IPS DF 19.7 (cell line): ENCODE measurements around the gene THPO.
A peak's percentile ranks its signal among the peaks of the same experiment; 100 is the strongest.

Experiments
- DNase-seq: peaks from one replicate; pipeline ENCODE4 v3.0.0-alpha.2; 2013; ENCODE audit warnings: low read depth, low spot score

Gene THPO

DNA sequence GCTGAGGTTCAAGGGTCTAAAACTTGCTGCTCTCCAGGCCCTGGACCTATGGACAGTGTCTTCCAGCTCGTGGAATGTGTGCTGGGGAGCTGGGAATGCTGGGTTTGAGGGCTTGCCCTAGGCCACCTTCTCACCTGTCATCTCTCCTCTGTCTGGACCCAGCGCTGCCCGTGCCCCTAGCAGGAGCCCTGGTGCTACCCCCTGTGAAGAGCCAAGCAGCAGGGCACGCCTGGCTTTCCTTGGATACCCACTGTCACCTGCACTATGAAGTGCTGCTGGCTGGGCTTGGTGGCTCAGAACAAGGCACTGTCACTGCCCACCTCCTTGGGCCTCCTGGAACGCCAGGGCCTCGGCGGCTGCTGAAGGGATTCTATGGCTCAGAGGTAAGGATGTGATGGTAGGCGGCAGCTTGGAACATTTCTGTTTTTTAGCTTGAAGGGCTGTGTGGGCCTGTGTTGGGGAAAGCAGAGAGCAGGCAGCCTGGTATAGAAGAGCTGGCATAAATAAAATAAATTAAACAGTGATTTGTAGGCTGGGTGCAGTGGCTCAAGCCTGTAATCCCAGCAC lies 6.9 kb upstream of the THPO start:
- DNase-seq: no peak

DNA sequence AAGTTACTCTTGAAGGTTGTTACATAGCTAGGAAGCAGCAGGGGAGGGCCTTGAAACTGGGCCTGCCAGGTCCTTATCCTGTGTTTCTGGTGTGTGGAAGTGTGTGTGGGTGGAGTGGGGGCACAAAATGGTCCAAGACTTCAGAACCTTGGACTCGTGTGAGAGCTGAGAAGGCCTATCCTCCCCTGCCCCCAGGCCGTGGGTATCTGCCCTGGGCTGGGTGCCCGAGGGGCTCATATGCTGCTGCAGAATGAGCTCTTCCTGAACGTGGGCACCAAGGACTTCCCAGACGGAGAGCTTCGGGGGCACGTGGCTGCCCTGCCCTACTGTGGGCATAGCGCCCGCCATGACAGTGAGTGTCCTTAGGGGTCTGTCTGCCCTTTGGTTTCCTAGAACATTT lies 6.3 kb upstream of the THPO start:
- DNase-seq: no peak

DNA sequence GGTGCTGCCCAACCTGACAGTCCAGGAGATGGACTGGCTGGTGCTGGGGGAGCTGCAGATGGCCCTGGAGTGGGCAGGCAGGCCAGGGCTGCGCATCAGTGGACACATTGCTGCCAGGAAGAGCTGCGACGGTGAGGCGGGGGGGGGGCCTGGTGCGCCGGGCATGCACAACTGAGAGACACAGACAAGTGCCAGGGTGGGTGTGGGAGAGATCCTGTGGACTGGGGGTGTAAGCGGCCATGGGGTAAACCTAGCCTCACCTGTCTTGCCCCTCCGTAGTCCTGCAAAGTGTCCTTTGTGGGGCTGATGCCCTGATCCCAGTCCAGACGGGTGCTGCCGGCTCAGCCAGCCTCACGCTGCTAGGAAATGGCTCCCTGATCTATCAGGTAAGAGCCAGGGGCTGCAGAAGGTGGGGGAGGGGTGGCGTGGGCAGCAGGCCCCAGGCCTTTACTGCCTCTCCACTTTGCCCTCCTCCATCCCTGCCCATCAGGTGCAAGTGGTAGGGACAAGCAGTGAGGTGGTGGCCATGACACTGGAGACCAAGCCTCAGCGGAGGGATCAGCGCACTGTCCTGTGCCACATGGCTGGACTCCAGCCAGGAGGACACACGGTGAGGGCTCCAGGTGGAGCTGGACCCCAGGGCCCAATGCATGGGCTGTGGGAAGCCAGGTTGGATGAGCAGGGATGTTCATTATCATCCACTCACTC lies 5.2 kb upstream of the THPO start:
- no peak for DNase-seq

DNA sequence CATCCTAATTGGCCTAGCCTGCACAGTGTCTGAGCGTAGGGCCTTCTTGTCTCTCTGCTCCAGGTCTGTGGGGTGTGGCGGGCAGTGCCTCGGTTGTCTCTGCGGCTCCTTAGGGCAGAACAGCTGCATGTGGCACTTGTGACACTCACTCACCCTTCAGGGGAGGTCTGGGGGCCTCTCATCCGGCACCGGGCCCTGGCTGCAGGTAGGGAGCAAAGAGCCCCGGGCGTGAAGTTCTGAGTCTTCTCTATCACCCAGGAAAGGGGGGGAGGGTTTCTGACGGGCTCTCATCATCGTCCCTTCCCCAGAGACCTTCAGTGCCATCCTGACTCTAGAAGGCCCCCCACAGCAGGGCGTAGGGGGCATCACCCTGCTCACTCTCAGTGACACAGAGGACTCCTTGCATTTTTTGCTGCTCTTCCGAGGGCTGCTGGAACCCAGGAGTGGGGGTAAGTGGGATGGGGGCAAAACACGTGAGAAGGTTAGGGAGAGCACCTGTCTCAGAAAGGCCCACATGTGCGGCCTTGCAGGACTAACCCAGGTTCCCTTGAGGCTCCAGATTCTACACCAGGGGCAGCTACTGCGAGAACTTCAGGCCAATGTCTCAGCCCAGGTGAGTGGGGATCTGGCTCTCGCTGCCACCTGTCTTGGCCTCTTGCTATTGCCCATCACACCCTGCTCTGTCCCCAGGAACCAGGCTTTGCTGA lies 4.5 kb upstream of the THPO start:
- DNase-seq: no peak

DNA sequence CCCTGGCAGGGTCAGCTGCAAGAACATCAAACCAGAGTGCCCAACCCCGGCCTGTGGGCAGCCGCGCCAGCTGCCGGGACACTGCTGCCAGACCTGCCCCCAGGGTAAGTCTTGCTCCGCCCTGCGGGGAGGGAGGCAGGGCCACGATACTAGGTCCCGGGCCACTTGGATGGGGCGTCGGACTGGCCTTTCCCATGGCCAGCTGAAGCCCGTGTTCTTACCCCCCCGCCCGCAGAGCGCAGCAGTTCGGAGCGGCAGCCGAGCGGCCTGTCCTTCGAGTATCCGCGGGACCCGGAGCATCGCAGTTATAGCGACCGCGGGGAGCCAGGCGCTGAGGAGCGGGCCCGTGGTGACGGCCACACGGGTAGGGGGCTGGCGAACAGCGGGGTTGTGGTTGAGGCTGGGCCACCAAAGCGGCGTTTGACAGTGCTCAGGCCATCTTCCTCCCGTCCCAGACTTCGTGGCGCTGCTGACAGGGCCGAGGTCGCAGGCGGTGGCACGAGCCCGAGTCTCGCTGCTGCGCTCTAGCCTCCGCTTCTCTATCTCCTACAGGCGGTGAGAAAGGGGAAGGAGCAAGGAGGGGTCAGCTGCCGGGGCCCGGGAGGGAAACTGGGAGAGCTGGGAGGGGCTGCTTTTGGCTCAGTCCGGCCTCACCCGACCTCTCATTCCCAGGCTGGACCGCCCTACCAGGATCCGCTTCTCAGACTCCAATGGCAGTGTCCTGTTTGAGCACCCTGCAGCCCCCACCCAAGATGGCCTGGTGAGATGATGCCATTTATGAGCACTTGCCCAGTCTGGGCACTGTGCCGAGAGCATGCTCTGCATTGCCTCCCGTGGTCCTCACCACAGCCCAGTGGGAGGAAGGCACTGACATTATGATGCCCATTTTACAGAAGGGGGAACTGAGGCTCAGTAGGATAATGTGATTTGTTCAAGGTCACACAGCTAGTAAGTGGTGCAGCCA lies 3.5 kb upstream of the THPO start:
- no peak for DNase-seq

DNA sequence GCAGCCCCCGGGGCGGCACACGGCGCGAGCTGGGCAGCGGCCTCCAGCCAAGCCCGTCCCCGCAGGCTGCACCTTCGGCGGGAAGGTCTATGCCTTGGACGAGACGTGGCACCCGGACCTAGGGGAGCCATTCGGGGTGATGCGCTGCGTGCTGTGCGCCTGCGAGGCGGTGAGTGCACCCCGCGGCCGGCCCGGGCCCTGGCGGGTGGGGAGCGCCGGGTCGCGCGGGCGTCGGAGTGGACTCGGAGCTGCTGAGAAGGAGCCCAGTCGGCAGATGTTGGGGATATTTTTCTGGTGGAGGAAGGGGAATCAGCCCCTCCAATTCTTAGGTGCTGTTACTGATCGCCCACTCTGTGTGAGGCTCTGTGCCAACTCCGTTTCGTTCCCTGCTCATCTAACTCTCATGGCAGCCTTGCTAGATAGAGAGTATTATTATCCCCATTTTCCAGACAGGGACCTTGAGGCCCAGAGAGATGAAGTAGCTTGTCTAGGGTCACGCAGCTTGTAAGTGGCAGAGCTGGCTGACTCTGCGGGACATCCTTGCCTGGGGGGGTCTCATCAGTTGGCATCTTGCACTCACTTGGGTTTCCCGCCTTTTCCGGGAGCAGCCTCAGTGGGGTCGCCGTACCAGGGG lies 2.7 kb upstream of the THPO start:
- DNase-seq: no peak

DNA sequence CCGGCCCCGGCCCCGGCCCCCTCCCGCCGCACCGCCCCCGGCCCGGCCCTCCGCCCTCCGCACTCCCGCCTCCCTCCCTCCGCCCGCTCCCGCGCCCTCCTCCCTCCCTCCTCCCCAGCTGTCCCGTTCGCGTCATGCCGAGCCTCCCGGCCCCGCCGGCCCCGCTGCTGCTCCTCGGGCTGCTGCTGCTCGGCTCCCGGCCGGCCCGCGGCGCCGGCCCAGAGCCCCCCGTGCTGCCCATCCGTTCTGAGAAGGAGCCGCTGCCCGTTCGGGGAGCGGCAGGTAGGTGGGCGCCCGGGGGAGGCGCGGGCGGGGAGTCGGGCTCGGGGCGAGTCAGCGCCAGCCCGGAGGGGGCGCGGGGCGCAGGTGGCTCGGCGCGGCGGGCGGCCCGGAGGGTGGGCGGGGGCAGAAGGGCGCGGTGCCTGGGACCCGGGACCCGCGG lies 2.2 kb upstream of the THPO start:
- no peak for DNase-seq

DNA sequence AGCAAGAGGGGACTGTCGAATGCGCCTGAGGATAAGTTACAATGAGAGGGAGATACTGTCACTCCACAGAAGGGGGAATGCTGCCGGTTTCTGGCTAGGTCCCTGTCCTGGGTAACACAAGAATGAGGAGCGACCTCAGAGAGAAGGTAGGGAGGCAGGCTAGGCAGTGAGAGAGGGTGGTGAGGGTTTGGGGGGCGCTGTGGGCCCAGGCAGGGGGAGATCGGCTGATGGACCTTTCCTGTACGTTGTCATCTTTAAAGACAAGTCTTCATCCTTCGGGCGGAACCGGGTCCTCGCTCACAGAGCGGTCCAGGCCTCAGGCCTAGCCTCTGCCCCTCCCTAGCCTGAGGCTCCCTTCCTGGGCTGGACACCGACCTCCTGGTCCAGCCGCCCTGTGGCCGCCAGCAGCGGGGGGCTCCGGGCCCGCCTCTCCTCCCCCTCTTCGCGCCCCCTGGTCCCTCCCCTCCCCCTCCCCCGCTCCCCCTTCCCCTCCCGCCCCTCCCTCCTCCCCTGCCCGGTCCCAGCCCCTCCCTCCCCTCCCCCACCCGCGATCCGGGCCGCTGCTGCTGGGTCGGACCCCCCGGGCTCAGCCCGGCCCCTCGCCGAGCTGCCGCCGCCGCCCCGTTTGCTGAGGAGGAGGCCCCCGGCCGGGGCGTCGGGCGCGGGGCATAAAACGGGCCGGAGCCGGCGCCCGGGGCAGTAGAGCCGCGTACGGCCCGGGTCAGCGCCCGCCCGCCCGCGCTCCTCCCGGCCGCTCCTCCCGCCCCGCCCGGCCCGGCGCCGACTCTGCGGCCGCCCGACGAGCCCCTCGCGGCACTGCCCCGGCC lies 1.6 kb upstream of the THPO start, which contains the start of gene CHRD:
CHRD (plus strand) TSS at position 697 of the 827 bp plus-strand sequence. CDS start 265 bp downstream, outside the sequence.
- DNase-seq: no peak

DNA sequence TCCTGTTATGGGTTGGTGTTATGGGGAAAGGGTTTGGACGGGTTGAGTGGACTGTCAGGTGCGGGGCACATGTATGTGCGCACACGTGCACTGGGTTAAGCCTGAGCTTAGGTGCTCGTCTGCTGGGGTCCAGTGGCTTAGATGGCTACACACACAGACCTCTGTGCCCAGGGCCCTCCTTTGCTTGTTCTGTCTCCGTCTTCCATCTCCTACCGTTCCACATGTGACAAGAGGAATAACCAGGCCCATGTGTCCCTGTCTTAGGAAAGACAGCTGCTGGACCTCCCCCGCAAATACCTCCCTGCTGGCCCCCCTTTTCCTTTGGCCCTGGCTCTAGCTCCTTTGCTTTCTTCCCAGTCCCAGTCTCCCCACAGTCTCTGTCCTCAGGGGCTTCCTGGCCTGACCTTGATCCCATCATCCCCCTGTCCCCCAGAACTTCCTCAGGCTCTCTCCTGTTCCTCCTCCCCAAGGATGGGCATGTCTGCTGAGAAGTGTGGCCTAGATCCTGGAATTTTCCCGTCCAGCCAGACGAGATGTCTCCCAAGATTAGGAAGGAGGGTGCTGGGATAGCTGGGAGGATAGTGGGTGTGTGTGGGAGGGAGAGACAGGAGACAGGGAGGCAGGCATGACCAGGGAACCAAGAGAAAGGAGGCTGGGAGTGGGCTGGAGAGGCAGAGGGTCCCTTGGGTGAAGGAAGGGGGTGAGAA lies 797 bp upstream of the THPO start:
- no peak for DNase-seq

DNA sequence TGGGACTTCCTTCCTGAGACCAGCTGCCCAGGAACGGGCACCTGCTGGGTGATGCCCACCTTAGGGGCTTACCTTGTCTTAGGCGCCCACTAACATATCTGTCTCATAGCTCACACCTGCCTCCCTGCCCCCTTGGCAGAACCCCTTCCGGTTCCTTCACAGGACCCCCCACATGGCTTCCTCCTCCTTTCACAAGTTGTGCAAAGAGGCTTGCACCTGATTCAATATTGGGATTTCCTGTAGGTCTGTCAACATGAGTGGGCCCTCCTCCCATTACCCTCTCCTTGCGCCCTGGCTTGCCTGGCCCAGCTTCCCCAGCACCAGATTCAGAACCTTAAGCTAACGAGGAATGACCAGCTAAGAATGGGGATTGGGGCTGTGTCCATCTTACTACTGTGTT lies 633 bp downstream of the THPO start:
- no peak for DNase-seq

DNA sequence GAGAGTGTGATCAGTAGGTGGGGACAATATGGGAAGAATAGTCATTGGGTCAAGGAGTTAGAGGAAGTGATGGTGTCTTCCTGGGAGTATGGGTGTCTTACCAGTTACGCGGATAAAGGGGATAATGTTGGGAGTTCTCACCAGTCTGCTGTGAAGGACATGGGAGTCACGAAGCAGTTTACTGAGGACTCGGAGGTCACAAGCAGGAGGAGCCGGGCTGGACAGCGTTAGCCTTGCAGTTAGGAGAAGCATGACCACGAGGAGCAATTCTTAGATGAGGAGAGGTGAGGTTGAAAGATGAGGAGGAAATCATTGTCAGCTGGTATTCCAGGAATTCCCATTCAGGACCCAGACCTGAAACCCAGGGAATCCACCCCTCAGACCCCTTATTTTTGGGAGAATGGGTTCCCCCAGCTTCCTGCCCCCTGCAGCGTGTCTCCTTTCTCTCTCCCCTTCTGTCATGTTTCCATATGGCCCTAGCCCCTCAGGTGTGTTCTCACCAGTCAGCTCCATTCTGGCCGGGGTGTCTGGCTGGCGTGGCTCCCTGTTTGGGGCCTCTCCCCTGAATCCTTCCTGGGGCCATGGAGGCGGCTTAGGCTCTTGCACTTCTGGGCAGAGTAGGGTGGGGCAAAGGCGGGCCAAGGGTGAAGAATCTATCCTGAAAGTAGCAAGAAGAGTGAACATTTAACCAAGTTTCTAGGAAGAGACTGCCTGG lies 2.1 kb downstream of the THPO start:
- no peak for DNase-seq

DNA sequence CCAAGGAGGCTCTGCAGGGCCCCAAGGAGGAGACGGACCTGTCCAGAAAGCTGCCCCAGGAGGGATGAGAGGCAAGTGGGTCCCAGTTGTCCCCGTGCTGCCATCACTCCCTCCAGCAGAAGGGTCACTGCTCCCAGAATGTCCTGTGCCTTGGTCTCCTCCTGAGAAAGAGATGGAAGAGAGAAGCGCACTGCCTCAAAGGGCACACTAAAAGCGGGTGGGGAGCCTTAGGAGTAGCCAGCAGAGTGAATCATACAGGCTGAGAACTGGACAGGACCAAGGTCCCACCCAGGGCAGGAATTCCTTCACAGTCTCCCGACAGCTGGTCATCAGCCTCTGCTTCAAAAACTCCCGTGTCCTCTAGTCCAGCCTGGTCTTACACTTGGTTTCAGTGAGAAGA lies 4.6 kb downstream of the THPO start:
- no peak for DNase-seq

DNA sequence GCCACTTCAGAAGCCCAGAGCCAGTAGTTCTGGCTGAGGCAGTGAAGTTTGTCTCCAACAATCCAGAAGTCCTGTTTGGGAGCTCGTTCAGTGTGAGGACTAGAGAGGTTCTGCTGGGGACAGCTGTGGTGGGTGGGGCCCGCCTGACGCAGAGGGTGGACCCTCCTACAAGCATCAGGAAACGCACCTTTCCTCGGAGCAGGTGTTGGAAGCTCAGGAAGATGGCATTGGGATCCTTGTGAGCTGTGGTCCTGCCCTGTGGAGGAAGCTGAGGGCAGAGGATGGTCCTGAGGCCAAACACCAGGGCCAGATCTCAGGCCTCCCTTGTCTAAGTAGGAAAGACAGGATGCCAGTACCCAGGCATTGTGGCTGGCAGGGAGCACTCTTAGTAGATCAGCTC lies 5.1 kb downstream of the THPO start:
- DNase-seq: no peak

DNA sequence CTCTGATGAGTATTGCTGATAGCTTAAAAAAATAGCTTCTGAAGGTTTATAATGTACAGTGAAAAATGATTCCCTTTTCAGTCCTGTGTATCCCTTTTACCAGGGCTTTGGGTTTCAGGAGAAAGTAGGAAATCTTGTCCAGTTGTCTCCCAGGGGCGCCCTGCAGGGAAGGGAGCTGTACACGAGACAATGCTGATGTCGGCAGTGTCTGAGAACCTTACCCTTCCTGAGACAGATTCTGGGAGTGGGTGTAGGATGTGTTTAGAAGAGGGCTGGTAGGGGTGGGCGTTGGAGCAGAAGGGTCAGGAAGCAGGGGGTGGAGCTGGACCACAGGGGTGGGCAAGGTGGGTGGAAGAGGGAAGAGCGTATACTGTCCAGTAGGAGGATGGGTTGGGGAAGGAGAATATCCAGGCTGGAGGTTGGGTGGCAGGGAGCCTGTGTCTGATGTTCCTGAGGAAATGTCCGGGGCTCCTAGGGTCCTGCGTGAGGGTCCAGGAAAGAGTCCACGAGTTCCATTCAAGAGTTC lies 5.6 kb downstream of the THPO start:
- no peak for DNase-seq

DNA sequence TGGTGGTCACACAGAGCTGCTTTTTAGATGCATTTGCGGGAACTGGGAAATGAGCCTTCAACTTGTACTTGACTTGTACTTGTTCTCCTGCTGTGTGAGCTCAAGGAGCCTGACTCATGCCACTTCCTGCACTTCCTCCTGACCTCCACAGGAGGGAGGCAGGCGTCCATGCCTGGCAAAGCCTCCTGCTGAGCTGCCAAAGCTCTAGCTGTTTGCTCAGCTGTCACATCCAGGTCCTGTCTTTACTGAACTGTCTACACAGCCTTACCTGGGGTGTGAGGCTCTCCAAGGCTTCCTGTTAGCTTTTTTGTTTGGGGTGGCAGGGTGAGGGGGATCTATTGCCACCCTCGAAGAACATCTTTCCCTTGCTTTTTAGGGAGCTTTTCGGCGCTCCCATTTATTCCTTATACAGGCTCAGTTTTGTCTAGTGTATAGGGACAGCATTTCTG lies 6.4 kb downstream of the THPO start:
- peak; percentile 82 for DNase-seq

DNA sequence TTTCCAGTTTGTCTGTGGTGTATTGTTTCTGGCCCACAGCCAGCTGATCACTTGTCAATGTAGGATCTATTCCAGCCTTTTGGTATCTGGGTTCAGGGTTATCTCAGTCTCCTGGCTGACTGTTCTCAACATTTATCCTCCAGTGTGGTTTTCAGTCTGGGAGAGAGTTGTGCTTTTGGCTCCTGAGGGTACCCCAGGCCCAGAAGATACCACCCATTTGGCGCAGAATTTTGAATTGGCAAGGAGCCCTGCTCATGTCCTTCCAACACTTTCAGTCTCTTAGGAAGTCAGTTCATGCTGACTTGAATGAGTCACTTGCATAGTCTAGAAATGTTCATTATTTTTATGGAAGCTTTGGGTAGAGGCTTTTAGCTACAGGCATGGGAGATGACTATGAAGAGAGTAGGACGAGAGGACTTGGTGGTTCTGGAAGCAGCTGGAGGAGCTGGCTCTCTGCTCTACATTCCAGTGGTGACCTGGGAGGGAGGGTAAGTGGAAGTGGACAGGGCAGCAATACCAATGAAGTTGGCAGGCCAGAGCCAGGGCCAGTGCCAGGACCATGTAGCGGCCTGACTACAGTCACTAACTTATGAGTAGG lies 9.3 kb downstream of the THPO start:
- no peak for DNase-seq

DNA sequence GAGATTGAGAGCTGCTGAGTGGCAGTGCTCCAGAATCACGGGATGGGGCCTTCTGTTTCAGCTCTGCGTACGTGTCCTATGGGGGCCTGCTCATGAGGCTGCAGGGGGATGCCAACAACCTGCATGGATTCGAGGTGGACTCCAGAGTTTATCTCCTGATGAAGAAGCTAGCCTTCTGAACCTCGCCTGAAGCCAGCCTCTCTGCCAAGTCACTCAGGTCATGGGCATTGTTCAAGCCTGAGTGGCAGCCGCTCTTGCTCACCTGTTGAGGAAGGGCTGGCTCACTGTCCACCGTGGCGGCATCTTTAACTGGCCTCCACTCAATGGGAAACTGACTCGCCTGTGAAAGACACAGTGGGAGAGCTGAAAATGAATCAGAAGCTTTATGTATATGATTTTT lies 9.9 kb downstream of the THPO start:
- DNase-seq: no peak

DNA sequence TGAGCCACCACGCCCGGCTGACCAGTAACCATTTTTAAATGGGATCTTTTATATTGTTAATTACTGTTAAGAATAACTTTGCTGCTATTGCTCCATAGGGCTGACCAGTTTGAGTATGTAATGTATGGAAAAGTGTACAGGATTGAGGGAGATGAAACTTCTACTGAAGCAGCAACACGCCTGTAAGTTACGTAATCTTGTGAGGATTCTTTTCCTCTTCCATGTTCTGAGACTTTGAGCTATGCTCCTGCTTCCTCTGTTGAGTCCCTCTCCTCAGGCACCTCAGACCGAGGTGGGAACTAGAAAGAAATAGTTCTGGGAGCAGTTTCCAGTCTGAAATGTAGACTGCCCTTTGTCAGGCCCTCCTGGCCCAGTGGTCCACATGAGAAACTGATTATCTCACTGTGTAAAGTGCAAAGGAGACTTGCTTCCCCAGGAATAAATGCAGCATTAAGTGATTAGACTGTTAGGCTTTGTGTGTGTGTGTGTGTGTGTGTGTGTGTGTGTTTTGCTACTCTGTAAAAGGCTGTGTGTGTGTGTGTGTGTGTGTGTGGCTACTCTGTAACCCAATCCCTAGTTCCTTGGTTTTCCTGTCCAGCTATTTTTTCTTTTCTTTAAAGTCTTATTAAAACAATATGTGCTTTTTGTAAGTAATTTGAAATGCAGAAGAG lies 11.3 kb downstream of the THPO start:
- no peak for DNase-seq
